AG20443 (cell line): ENCODE results near the gene PLXNA2.

Experiments
- DNase-seq: peaks from one replicate; pipeline ENCODE4 v3.0.0; 2012; ENCODE audit warnings: low spot score, mixed read lengths

The PLXNA2 gene, protein sequence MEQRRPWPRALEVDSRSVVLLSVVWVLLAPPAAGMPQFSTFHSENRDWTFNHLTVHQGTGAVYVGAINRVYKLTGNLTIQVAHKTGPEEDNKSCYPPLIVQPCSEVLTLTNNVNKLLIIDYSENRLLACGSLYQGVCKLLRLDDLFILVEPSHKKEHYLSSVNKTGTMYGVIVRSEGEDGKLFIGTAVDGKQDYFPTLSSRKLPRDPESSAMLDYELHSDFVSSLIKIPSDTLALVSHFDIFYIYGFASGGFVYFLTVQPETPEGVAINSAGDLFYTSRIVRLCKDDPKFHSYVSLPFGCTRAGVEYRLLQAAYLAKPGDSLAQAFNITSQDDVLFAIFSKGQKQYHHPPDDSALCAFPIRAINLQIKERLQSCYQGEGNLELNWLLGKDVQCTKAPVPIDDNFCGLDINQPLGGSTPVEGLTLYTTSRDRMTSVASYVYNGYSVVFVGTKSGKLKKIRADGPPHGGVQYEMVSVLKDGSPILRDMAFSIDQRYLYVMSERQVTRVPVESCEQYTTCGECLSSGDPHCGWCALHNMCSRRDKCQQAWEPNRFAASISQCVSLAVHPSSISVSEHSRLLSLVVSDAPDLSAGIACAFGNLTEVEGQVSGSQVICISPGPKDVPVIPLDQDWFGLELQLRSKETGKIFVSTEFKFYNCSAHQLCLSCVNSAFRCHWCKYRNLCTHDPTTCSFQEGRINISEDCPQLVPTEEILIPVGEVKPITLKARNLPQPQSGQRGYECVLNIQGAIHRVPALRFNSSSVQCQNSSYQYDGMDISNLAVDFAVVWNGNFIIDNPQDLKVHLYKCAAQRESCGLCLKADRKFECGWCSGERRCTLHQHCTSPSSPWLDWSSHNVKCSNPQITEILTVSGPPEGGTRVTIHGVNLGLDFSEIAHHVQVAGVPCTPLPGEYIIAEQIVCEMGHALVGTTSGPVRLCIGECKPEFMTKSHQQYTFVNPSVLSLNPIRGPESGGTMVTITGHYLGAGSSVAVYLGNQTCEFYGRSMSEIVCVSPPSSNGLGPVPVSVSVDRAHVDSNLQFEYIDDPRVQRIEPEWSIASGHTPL (N-terminal part only)

DNA sequence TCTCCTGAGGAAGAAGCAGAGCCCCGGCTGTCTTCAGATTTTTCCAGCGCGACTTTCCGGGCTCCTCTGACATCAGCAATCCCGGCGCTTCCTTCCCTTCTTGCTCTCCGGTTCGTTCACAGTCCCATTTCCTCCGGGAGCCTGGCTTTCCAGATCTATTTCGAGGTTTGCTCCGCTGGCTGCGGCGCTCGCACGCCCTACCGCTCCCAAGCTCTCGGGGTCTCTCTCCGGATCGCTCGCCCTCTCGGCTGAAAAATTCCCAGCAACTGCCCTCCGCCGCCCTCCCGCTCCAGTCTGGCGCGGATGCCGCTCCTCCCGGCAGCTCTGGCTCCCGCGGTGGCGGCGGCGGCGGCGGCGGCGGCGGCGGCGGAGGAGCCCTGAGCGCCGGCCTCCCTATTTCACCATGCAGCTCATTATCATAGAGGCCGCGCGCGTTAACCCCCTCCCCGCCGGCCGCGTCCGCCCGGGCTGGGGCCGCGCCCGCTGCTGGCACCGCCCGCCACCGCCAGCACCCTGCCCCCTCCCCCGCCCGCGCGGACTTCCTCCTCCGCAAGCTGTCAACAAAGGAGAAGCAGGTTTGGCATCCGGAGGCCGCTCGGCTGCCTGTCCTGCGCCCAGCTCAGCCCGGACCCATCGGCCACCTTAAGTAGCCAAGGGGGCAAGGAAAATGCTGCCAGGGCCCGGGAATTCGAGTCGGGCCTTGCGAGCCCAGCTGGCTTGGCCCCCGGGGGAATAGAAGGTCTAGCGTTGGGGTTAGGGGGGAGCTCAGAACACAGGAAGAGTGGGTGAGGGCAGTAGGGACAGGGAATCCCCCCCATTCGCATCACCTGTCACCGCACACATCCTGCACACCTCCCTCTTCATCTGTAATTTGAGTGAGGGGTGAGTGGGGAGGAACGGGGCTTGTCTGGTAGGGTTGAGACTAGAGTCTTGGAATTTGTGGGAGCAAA is at the start of gene PLXNA2:
Gene PLXNA2, minus strand, starts transcription at position 418 of the 950 bp plus-strand sequence. CDS start 26,462 bp downstream, outside the sequence.
- DNase-seq: peak; percentile 83

DNA sequence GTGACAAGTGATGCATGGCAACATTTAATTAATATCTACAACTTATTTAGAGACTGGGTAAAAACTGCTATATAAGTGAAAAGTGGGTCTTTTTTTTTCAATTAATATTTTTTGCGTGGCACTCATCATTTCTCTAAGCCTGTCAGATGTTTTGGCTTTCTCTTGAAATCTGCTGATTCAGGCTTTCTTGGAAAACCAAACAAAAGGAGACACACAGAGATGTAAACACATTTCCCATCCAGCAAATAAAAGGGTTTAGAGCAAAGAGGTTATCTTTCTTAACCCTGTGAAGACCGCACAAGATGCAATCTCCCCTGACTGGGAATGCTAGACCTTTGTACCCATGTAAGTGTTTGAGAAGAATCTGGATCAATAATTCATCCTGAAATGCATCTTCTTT is 48.7 kb upstream of the PLXNA2 start:
- no peak for DNase-seq

DNA sequence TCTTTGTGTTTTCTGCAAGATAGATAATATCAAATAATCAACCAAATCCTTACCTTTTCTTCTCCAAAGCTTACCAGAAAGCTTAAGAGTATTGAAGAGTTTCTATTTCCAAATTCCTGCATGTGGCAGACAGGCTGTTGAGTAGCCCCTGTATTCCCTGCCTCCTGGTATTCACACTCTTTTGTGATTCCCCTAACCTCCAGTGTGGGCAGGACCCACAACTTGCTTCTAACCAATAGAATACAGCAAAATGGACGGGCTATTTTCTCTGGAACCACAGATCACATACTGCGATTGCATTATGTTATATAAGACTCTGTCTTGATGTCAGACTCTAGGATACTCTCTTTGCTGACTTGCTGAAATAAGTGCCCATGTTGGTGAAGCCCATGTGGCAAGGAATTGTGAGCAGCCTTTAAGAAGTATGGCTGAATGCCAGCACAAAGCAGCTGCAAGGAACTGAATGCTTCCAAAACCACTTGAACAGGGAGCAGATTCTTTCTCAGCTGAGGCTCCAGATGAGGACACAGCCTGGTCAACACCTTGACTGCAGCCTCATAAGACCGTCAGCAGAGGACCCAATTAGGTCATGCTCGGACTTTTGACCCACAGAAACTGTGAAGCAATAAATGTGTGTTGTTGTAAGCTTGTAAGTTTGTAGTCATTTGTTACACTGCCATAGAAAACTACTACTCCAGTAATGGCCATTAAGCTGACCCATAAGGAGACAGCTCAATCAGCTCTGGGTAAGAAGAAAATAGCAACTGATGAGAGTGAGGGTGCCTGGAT is 47.9 kb upstream of the PLXNA2 start:
- no peak for DNase-seq

DNA sequence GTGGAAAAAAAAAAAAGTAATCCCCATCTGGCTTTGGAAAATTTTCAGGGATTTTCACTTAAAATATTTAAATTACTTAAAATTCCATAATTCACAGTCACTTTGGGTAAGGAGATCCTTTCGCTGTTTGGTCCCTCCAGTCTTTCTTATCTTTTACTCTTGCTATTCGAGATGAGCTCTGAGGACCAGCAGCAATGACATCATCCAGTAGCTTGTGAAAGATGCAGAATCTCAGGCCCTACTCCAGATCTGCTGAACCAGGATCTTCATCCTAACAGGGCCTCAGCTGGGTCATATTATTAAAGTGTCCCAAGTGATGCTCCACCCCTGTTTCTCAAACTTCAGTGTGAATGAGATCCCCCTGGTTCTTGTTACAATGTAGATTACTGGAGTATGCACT is 46.9 kb upstream of the PLXNA2 start:
- no peak for DNase-seq

DNA sequence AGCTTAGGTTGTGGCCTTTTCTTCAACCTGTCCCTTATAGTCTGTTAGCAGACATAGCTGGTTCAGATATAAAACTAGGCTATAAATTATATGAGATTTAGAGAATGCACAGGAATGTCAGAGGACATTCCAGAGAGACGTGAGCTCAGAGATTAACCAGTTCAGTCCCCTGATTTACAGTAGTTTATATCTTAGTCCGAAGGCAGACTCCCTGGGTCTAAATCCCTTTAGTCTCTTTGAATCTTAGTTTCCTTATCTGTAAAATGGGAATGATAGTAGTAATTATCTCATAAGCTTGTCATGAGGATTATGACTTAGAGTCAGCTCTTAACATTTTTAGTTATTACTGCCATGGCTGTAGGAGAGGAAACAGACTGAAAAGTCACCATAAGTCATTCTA is 45.5 kb upstream of the PLXNA2 start:
- DNase-seq: no peak

DNA sequence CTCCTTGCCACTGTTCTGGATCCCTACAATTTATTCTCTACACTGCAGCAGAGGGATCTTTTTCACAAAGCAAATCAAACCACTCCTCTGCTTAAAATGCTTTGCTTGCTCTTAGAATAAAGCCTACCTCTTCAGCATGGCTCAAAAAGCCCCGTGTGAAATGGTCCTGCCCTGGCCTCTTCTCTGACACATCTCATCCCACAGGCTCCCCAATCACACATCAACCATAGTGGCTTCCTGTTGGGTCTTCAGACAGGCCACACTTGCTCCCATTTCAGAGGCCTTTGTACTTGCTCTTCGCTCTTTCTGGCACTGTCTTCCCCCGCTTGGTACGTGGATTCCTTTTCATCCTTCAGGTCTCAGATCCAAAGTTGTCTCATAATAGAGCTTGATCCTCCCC is 44.3 kb upstream of the PLXNA2 start:
- DNase-seq: no peak

DNA sequence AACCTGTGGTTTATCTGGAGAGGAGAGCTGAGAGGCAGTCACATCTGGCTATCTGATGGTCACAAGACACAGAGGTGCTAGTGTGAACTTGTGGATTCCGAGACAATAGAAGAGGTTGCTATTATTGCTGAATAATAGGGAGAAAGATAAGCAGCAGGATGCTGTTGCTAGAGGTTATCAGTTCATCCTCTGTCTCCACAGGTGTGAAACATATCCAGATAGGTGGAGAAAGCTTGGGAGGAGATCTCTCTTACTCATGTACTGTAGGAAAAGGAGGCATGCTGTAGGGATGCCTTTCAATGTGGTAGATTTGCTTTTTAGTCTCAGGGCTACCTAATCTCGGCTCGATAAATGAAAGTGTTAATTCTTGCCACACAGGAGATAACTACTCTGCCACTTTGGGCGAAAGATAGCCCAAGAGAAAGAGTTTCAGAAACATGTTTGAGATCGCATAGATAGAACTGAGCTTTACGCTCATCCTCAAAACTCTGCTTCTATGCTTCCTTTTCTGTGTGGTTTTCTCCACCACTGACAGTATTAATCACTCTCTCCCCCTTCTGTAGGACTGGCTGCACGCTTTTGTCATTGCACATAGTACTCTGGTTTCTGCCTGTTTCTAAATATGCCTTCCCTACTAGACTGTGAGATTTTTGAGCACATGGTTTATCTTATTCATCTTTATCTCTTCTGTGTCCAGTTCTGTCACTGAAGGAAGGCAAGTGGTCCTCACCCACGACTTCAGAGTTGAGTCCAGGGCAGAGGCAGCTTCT is 36.7 kb upstream of the PLXNA2 start:
- DNase-seq: no peak

DNA sequence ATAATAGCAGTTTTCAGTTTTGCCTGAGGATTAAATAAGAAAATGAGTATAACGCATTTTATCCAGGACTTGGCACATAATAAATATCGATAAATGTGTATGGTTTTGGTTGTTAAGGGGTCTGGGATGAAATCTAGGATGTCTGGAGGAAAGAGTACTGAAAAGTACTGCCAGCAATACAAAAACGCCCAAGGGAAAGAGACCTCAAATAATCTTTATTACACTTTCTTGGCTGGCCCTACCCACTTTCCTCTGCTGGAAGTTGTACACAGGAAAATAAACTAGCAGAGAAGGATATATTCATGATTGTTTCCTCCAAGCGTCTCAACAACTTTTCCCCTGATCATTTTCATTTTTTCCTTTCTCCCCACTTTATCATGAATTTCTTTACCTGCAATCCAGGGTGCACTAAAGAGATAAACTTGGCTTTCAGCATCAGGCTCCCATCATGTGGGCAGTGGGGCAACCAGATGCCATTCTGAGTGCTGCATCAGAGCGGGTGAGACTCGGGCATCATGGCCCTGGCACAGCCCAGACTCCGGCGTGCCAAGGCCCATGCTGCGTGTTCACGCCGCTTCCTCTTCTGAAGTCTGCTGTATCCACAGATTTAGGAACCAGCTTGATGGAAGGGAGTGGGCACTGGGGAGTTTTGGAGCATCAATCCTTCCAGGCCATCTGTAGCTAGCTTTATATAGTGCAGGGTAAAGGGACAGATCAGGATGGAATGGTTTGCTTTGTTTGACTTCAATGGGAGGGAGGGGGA is 35.8 kb upstream of the PLXNA2 start:
- no peak for DNase-seq

DNA sequence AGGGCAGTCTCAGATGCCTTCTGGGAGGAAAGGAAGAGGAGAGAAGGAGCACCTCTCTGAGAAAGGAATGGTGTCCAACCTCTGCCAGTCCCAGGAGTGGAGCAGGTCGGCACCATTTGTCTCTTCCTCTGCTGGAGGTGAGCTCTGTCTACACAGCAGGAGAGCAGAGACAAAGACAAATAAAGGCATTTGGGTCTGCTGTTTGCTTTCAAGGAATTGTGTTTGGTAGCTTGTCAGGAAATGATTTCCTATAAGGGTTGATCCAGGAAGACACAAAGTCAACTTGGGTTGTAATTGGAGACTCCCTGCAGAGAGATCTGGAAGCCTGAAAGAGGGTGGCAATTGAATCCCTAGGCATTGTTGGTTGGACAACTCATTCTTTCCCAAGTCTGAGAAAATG is 34.5 kb upstream of the PLXNA2 start:
- no peak for DNase-seq

DNA sequence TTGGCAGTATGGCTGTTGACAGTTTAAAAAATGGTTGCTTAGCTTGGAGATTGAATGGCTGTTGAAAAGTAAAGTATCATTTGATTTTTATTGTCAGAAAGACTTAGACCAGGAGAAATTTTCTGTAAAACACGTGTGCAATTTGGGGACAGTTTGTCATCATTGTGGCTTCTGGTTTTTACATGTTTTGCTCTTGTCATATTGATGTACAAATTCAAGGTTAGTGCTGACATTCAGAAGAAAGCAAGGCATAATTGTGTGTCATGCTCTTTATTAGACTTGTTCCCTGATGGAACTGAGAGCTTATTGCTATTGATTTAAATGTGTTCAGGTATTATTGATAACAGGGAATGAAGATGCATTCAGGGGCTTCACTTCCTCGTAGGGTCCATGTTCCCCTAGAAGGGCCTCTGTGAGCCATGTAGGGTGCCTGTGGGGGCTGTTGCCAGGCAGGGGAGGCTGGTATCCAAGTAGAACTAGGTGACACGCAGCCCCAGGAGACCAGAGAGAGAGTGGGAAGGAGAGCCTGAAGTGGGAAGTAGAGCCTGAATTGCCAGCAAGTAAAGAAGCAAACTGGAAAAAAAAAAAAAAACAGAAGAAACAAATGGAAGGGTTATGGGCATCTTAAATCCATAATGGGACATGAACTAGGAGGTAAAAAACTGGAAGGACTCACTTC is 32.7 kb upstream of the PLXNA2 start:
- no peak for DNase-seq

DNA sequence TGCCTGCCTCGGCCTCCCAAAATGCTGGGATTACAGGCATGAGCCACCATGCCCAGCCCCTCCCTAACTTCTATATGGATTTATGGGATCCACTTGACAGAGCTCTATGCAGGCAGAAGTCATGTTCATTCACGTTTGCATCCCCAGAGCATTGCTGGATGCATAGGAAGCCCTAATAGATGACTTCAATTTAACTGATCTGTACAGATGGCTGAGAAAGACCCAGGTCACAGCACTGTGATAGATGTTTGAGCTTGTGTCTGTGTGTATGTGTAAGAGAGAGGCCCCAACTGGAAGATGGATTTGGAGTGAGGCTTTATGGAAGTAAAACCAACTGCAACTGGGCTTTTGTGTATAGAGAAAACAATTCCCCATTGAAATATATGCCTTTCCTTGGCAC is 30.9 kb upstream of the PLXNA2 start:
- no peak for DNase-seq

DNA sequence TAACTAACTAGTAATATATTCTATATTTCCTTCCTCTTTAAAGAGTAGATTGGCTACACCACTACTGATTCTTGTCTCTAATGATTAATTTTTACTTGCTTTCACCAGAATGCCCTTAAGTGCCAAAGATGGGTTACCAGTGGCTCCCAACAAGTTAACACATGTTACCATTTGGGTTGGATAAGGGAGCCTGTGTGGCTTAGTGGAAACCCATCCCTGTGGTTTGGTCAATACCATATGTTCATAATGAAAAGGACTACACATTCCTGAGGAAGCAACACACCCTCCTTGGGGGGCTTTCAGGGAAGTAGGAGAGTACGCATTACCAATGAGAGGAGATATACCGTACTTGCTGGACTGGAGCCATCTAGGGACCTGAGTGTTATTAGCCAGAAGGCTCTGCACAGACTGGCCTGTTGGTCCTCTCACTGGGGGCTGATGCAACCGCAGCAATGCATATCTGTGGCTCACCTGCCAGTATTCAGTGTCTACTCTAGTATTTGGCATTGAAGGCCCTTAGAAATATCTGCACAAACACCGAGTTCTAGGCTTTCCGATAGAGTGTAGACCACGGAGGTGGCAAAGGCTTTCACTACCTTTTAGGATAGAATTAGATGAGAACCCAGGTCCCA is 29.3 kb upstream of the PLXNA2 start:
- DNase-seq: no peak

DNA sequence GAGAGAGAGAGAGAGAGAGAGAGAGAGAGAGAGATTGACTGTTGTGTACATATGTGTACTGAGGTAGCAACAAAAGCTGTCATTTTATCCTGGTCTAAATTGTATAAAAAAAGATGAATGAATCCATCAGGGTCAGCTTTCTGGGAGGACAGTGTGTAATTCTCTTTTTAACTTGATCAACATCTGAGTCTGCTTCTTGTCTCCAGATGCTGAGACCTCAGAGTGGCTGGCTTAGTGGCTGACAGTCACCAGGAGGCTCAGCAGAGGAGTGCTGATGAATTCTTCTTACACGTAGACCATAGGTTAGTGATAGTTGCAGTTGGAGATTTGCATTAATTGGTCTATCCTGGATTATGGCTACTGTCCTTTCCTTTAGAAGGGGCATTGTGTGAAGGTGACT is 28.5 kb upstream of the PLXNA2 start:
- DNase-seq: no peak

DNA sequence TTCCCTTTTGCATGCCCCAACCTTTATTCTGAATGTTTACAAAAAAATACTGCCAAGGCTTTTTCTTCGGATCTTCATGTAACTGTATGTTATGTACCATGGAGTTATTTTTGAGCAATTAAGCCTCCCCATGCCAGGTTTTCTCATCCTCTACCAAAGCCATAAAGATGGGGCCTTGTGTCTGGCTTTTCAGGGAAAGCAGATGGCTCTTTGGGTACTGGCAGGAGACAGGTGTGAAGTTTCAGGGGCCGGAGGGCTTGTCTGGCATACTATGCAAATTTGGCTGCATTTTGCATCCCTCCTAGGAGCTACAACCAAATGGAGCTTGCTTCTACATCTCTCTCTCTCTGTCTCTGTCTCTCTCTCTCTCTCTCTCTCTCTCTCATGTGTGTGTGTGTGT is 28.1 kb upstream of the PLXNA2 start:
- no peak for DNase-seq

DNA sequence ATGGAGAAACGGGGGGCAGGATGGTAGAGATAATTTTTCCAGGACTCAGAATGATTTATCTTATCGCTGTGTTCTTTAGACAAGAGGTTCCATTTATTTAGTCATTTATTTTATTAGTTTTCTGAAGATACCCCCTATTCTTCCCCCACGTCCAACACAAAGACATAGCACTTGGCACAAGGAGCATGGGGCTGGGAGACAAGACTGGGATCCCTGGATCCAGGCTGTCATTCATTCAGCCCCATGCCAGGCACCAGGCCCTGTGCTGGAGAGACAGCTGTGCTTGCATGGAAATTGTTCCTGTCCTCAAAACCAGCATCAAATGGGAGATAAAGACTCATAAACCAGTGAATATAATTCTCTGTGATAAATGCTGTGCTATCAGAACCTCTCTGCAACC is 27.1 kb upstream of the PLXNA2 start:
- no peak for DNase-seq

DNA sequence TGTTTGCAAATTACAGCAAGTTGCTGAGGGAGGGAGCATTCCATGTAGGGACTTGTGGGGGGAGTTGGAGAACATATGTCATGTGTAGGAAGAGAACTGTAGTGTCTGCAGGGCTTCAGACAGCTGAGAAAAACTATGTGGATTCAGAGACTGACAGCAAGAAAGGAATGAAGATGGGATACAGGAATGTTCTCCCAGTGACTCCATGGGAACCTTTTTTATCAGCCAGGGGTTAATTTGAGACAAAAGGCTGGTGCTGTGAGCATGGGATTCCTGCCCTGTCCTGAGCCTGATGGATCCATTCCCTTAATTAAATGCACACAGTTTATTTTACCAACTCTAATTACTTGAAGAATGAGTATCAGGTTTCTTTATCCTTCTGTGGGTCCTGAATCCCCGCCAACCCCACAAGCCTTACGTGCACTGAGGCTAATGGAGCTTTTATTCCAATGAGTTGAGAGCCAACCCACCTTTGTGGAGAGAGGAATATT is 26.5 kb upstream of the PLXNA2 start:
- DNase-seq: no peak

DNA sequence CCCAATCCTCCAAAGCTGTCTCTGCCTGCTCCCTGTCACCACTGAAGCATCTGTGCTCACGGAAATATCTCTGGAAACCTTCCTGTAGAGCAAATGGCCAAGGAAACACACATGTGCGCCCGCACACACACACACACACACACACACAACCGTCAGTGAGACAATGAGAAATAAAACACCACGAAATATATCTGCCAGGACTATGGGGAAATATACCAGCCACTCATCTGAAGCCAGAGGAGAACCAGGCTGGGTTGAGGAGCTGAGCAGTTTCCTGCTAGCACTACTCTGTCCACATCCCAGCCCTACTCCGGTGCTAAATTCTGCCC is 25.1 kb upstream of the PLXNA2 start:
- DNase-seq: no peak
